ENCODE data around the gene SPCS2. TPM values are rescaled to one million over a fixed set of nuclear protein-coding genes. Genes with fewer than 3 reads are reported as not detected.

The SPCS2 gene
- total RNA-seq, 2 experiments from 2014 or later: 124 to 131 TPM

GRCh38 chr11:75023446-75024067, 74.5 kb downstream of the SPCS2 start:
- Mint-ChIP-seq H3K27me3 (no peaks in the 10 kb centered on the region), H3K4me3 (no peak overlapping the region), H3K27ac (no peak overlapping the region), H3K4me1 (no peaks in the 10 kb centered on the region), H3K36me3 (ENCODE audit: low read depth) (peaks cover 5% of the 10 kb centered on the region), H3K9me3 (ENCODE audit: low read depth) (peaks cover 3% of the 10 kb centered on the region)
- intact Hi-C loops (cut with DNase I, micrococcal nuclease): loop anchor here (1.0 to 2.0 kb wide), 5 partner anchors 95 to 225 kb away; no protein-coding TSS in a partner anchor
- POLR2A ChIA-PET: no interaction called here
- ATAC-seq (no peak), DNase-seq (no peak)
- CTCF ChIA-PET: interaction anchor here (0.6 to 5.3 kb wide), 19 partner anchors 7 to 371 kb away, joined by 3 to 58 read pairs (median 6); no protein-coding TSS in a partner anchor

GRCh38 chr11:75024068-75024449, 75.0 kb downstream of the SPCS2 start:
- intact Hi-C loops (cut with DNase I, micrococcal nuclease): no loop called here
- CTCF ChIA-PET: interaction anchor here (0.6 to 5.3 kb wide), 5 partner anchors 9 to 246 kb away, joined by 3 to 58 read pairs (median 11); no protein-coding TSS in a partner anchor
- DNase-seq: no peak
- POLR2A ChIA-PET: no interaction called here
- ATAC-seq: no peak
- H3K4me3 Mint-ChIP-seq: no peak overlapping the region
- no peaks in the 10 kb centered on the region for H3K27me3 Mint-ChIP-seq
- no peaks in the 10 kb centered on the region for H3K4me1 Mint-ChIP-seq
- no peak overlapping the region for H3K27ac Mint-ChIP-seq
- no peaks in the 10 kb centered on the region for H3K36me3 Mint-ChIP-seq (ENCODE audit: low read depth)
- no peaks in the 10 kb centered on the region for H3K9me3 Mint-ChIP-seq (ENCODE audit: low read depth)

GRCh38 chr11:75024764-75025211, 75.7 kb downstream of the SPCS2 start:
- ATAC-seq (no peak), DNase-seq (no peak)
- CTCF ChIA-PET: interaction anchor here (0.6 to 5.3 kb wide), 6 partner anchors 10 to 496 kb away, joined by 3 to 50 read pairs (median 4); partner anchors contain the start of genes SPCS2 and XRRA1
- H3K4me3 Mint-ChIP-seq: no peak overlapping the region
- no peaks in the 10 kb centered on the region for H3K27me3 Mint-ChIP-seq
- H3K27ac Mint-ChIP-seq: no peak overlapping the region
- intact Hi-C loops (cut with DNase I, micrococcal nuclease): no loop called here
- H3K9me3 Mint-ChIP-seq (ENCODE audit: low read depth): no peaks in the 10 kb centered on the region
- no peaks in the 10 kb centered on the region for H3K4me1 Mint-ChIP-seq
- no peaks in the 10 kb centered on the region for H3K36me3 Mint-ChIP-seq (ENCODE audit: low read depth)
- POLR2A ChIA-PET: no interaction called here

- intact Hi-C loops (cut with DNase I, micrococcal nuclease): no loop called here
- ChIA-PET POLR2A (no interaction called here), CTCF (interaction anchor here (0.6 to 5.3 kb wide), 5 partner anchors 116 to 984 kb away, joined by 3 to 50 read pairs (median 4); no protein-coding TSS in a partner anchor)
- no peak overlapping the region for H3K27ac Mint-ChIP-seq
- DNase-seq: no peak
- H3K4me3 Mint-ChIP-seq: no peak overlapping the region
- no peaks in the 10 kb centered on the region for H3K36me3 Mint-ChIP-seq (ENCODE audit: low read depth)
- no peak for ATAC-seq
- no peaks in the 10 kb centered on the region for H3K9me3 Mint-ChIP-seq (ENCODE audit: low read depth)
- H3K4me1 Mint-ChIP-seq: no peaks in the 10 kb centered on the region
- H3K27me3 Mint-ChIP-seq: no peaks in the 10 kb centered on the region
Measured at GRCh38 chr11:75025561-75025960, 76.5 kb downstream of the SPCS2 start.

GRCh38 chr11:75028321-75028720, 79.3 kb downstream of the SPCS2 start:
- Mint-ChIP-seq H3K27ac (no peak overlapping the region), H3K36me3 (ENCODE audit: low read depth) (no peaks in the 10 kb centered on the region), H3K9me3 (ENCODE audit: low read depth) (no peaks in the 10 kb centered on the region), H3K4me1 (no peaks in the 10 kb centered on the region), H3K27me3 (no peaks in the 10 kb centered on the region), H3K4me3 (no peak overlapping the region)
- ATAC-seq (no peak), DNase-seq (no peak)
- POLR2A ChIA-PET: no interaction called here
- intact Hi-C loops (cut with DNase I, micrococcal nuclease): no loop called here
- CTCF ChIA-PET: interaction anchor here (0.8 kb wide), 1 partner anchor 75 kb away, joined by 3 read pairs; no protein-coding TSS in a partner anchor

Other genes starting within 250 kb of the SPCS2 start
- gene CHRDL2, start 217.8 kb upstream of the SPCS2 start, total RNA-seq: not detected
- gene RNF169, start 200.4 kb upstream of the SPCS2 start, total RNA-seq: 10 to 100 TPM; 15.3 to 16.0 TPM
- 10 to 100 TPM in 1 of 2 experiments, 1 to 10 TPM in 1; 7.8 to 11.9 TPM for gene XRRA1, start 175 bp upstream of the SPCS2 start, total RNA-seq
- gene NEU3, start 39.7 kb downstream of the SPCS2 start, total RNA-seq: 10 to 100 TPM; 12.0 to 13.9 TPM
- gene OR2AT4, start 147.6 kb downstream of the SPCS2 start, total RNA-seq: not detected
- gene SLCO2B1, start 201.8 kb downstream of the SPCS2 start, total RNA-seq: not detected

All from activated CD4-positive, alpha-beta T cell treated with anti-CD3 and anti-CD28 coated beads for 36 hours (primary cell).